HEK293 (cell line): Measurements from ENCODE around the gene PDGFC.

ENCODE experiments used
- GLIS2 ChIP-seq: fragments of 450-650 bp; formaldehyde crosslinking; IDR thresholded peaks from 2 replicates; pipeline ENCODE4 v1.5.1; 2016; ENCODE audit warnings: missing biosample characterization, missing genetic modification characterization
- ZBTB17 ChIP-seq: fragments of 450-650 bp; formaldehyde crosslinking; IDR thresholded peaks from 2 replicates; pipeline ENCODE4 v1.5.1; 2016; ENCODE audit warnings: missing biosample characterization, missing genetic modification characterization
- ZNF114 ChIP-seq: fragments of 450-650 bp; formaldehyde crosslinking; IDR thresholded peaks from 2 replicates; pipeline ENCODE4 v1.5.0; 2017; ENCODE audit warnings: missing biosample characterization, missing genetic modification characterization
- ZNF292 ChIP-seq: fragments of 450-650 bp; formaldehyde crosslinking; IDR thresholded peaks from 2 replicates; pipeline ENCODE4 v1.5.1; 2016; ENCODE audit warnings: low read depth, missing biosample characterization, missing genetic modification characterization, borderline replicate concordance
- ZNF76 ChIP-seq: fragments of 450-650 bp; formaldehyde crosslinking; IDR thresholded peaks from 2 replicates; pipeline ENCODE4; 2016; ENCODE audit warnings: low read depth, missing biosample characterization, missing genetic modification characterization, borderline replicate concordance
- TF ChIP-seq, protein P1 (sequence below): fragments of 450-650 bp; formaldehyde crosslinking; IDR thresholded peaks from 2 replicates; pipeline ENCODE4 v1.5.1; 2016; ENCODE audit warnings: missing biosample characterization, missing genetic modification characterization
- TF ChIP-seq, protein P2 (sequence below): fragments of 450-650 bp; formaldehyde crosslinking; IDR thresholded peaks from 2 replicates; pipeline ENCODE4 v1.5.1; 2016; ENCODE audit warnings: missing biosample characterization, missing genetic modification characterization
- TF ChIP-seq, protein P3 (sequence below): fragments of 450-650 bp; formaldehyde crosslinking; IDR thresholded peaks from 2 replicates; pipeline ENCODE4 v1.5.1; 2017; ENCODE audit warnings: missing biosample characterization, missing genetic modification characterization

DNA sequence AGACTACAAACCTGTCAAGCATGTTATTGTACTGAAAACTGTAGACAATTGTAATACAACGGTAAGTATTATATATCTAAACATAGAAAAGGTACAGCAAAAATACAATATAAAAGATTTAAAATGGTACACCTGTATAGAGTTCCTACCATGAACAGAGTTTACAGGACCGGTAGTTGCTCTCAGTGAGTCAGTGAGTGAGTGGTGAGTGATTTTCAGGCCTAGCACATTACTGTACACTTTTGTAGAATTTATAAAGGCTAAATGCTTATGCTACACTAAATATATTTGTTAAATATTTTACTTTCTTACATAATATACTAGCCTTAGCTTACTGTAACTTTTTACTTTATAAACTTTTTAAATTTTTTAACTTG is 37.4 kb downstream of the PDGFC start:
- TF ChIP-seq, protein P1, sequence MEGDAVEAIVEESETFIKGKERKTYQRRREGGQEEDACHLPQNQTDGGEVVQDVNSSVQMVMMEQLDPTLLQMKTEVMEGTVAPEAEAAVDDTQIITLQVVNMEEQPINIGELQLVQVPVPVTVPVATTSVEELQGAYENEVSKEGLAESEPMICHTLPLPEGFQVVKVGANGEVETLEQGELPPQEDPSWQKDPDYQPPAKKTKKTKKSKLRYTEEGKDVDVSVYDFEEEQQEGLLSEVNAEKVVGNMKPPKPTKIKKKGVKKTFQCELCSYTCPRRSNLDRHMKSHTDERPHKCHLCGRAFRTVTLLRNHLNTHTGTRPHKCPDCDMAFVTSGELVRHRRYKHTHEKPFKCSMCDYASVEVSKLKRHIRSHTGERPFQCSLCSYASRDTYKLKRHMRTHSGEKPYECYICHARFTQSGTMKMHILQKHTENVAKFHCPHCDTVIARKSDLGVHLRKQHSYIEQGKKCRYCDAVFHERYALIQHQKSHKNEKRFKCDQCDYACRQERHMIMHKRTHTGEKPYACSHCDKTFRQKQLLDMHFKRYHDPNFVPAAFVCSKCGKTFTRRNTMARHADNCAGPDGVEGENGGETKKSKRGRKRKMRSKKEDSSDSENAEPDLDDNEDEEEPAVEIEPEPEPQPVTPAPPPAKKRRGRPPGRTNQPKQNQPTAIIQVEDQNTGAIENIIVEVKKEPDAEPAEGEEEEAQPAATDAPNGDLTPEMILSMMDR (tag by site-specific recombination): no peak
- TF ChIP-seq ZNF76 (tag by site-specific recombination): no peak
- TF ChIP-seq GLIS2 (tag by site-specific recombination): no peak
- no peak for TF ChIP-seq ZNF114 (tag by site-specific recombination)
- no peak for TF ChIP-seq ZBTB17
- TF ChIP-seq, protein P2, sequence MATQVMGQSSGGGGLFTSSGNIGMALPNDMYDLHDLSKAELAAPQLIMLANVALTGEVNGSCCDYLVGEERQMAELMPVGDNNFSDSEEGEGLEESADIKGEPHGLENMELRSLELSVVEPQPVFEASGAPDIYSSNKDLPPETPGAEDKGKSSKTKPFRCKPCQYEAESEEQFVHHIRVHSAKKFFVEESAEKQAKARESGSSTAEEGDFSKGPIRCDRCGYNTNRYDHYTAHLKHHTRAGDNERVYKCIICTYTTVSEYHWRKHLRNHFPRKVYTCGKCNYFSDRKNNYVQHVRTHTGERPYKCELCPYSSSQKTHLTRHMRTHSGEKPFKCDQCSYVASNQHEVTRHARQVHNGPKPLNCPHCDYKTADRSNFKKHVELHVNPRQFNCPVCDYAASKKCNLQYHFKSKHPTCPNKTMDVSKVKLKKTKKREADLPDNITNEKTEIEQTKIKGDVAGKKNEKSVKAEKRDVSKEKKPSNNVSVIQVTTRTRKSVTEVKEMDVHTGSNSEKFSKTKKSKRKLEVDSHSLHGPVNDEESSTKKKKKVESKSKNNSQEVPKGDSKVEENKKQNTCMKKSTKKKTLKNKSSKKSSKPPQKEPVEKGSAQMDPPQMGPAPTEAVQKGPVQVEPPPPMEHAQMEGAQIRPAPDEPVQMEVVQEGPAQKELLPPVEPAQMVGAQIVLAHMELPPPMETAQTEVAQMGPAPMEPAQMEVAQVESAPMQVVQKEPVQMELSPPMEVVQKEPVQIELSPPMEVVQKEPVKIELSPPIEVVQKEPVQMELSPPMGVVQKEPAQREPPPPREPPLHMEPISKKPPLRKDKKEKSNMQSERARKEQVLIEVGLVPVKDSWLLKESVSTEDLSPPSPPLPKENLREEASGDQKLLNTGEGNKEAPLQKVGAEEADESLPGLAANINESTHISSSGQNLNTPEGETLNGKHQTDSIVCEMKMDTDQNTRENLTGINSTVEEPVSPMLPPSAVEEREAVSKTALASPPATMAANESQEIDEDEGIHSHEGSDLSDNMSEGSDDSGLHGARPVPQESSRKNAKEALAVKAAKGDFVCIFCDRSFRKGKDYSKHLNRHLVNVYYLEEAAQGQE: no peak
- no peak for TF ChIP-seq ZNF292
- TF ChIP-seq, protein P3, sequence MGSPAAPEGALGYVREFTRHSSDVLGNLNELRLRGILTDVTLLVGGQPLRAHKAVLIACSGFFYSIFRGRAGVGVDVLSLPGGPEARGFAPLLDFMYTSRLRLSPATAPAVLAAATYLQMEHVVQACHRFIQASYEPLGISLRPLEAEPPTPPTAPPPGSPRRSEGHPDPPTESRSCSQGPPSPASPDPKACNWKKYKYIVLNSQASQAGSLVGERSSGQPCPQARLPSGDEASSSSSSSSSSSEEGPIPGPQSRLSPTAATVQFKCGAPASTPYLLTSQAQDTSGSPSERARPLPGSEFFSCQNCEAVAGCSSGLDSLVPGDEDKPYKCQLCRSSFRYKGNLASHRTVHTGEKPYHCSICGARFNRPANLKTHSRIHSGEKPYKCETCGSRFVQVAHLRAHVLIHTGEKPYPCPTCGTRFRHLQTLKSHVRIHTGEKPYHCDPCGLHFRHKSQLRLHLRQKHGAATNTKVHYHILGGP: no peak
